ENCODE measurements around the gene ACE.
A peak's percentile ranks its signal among the peaks of the same experiment; 100 is the strongest.

Gene ACE

DNA sequence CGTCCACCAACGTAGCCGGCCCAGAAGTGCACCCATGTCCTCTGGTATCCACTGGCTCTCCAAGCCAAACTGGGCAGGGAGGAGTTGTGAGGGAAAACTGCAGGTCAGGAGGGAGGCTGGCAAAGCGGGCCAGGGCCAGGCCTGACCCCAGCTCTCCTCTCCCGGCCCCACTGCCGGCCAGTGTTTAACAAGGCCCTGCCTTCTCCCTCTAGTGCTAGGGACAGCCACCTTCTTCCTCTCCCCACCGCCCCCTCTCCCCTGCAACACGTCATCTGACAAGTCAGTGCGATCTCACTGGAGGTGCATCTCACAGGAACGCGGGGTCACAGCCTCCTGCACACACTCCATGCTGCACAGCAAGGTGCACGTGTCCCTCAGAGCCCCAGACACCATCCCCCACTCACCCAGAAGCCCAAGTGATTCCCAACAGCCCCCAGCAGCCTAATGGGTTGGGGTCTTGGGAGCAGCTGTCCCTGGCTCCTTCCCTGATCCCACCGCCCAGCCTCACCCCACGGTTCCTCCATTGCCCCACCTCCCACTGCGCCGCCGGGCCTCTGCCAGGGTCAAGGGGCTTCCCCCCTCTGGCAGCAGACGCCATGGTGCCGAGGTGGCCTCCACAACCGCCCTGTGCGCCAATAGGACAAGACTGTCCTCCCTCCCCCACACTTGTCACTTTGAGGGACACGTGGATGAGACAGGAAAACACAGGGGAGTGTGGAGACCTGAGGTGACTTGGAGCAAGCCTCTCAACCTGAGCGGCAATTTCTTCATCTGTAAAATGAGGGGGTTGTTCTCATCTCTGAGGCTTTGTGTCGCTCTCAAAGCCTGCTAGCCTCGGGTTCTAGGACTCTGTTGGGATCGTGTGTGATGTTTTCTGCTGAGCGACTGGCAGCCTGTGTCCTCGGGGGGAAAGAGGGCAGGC lies 1.1 kb upstream of the ACE start:
- DNase-seq, result no peak

DNA sequence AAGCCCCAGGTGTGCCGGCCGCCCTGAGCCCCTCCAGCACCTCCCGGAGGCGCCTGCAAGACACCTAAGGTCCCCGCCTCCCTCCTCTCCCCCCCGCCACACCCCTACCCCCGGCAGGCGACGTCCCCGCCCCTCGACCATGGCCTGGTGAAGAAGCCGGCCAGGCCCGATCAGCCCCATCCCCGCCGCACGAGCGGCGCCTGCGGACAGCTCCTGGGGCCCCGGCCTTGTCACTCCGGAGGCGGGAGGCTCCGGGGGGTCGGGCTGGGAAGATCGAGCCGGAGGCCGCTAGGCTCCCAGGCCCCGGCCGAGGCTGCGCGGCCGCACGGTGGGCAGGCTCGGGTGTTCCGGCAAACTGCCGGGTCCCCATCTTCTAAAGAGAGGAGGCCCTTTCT lies 405 bp upstream of the ACE start:
- peak; percentile 15 for DNase-seq

DNA sequence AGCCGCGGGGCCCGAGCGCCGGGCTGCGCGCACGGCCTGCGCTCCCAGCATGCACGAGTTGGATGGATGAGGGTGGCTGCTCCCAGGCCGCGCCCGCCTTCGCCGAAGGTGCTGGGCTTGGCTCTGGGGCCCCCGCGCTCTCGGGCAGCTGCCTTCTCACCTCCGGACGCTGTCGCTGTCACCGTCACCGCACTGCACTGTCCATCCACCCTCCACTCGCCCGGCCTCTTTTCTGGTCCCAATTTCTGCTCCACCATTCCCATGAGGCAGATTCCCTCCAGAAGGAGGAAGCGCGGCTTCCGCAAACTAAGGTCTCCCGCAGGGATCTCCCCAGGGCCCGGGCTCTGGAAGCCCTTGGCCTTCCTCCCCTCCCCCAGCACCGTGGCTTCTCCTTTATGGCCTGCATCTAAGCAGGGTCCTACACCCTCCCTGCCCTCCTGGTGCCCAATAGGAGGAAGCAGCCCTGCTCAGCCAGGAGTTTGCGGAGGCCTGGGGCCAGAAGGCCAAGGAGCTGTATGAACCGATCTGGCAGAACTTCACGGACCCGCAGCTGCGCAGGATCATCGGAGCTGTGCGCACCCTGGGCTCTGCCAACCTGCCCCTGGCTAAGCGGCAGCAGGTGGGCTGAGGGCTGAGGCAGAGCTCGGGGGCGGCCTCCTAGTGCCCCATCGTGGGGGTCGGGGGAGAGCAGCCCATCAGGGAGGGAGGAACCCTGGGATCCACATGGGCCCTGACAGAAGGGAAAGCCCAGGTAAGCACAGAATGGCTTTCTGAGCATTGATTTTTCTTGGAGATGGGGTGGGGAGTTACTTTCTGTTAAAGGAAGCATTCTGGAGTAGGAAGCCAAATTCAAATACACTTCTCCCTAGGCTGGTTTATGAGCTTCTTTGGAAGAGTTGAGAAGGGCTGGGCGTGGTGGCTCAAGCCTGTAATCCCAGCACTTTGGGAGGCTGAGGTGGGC lies 899 bp downstream of the ACE start:
- DNase-seq, result no peak

- peak; percentile 84 for DNase-seq
Measured at GRCh38 chr17:63478814-63479494, 2.1 kb downstream of the ACE start.

- DNase-seq, result no peak
Measured at GRCh38 chr17:63479495-63480184, 2.8 kb downstream of the ACE start.

DNA sequence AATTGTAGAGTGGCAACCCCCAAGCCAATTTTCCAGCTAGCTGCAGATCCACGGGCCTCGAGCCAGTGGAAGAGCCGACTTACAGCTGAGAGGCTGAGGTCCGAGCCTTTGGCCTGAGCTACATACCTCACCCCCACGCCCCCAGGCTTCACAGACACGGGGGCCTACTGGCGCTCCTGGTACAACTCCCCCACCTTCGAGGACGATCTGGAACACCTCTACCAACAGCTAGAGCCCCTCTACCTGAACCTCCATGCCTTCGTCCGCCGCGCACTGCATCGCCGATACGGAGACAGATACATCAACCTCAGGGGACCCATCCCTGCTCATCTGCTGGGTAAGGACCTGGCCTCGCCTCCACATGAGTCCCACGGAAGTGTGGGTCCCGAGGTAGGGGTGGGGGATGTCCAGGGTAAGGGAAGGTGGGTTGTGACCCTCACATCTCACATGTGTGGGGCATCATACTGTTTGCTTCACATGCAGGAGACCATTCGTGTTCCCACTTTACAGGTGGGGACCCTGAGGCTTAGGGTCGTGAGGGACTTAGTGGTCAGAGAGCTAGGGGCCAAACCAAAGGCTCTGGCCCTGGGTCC lies 3.4 kb downstream of the ACE start:
- DNase-seq, result no peak

GRCh38 chr17:63480826-63481487 lies 4.1 kb downstream of the ACE start:
- DNase-seq, result no peak

GRCh38 chr17:63481488-63481870 lies 4.6 kb downstream of the ACE start:
- DNase-seq, result no peak

DNA sequence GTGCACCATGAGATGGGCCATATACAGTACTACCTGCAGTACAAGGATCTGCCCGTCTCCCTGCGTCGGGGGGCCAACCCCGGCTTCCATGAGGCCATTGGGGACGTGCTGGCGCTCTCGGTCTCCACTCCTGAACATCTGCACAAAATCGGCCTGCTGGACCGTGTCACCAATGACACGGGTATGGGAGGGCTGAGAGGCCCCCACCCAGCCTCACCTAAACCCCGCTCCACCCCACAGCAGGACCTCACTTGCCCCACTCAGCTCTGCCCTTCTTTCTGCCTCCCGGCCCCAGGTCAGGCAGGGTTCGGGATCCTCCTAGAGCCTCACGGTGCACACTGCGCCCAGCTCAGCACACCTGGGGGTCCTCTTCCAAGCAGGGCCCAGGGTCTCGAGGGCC lies 5.6 kb downstream of the ACE start:
- no peak for DNase-seq

DNA sequence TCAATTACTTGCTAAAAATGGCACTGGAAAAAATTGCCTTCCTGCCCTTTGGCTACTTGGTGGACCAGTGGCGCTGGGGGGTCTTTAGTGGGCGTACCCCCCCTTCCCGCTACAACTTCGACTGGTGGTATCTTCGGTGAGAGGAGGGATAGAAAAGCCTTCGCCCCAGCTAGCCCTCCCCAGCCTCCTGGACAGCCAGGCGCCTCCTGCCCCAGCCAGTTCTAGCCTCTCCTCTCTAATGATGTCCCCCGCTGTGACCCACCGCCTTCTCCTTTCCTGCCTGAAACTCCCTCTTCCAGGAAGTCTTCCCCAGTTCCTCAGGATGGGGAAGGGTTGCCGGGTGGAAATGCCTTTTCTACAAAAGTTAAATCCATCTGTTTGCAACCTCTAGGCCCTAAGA lies 6.2 kb downstream of the ACE start:
- DNase-seq, result no peak

- no peak for DNase-seq
Measured at GRCh38 chr17:63483655-63484575, 7.1 kb downstream of the ACE start.

DNA sequence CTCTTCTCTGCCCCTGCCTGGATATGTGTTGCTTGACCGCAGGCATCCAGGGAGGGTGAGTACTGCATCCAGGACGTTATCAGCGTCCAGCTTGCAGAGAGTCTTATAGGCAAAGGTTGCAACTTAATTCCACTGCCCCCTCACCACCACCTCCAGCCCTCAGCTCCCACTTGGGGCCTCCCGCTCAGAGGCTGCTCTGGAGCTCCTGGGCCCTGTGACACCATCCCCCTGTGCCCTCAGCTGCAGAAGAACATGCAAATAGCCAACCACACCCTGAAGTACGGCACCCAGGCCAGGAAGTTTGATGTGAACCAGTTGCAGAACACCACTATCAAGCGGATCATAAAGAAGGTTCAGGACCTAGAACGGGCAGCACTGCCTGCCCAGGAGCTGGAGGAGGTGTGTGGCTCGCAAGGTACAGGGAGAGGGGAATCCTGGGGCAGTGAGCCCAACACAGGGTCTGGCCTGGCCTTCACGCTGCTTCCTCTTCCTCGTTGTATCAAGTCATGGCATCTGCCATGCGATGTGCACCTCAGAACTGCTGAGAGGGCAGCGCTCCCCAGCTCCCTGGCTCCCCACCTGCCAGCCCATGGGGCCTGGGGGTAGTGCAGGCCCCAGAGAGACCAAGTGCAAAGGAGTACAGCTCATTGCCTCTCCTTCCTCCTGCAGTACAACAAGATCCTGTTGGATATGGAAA lies 9.6 kb downstream of the ACE start:
- DNase-seq, result no peak

DNA sequence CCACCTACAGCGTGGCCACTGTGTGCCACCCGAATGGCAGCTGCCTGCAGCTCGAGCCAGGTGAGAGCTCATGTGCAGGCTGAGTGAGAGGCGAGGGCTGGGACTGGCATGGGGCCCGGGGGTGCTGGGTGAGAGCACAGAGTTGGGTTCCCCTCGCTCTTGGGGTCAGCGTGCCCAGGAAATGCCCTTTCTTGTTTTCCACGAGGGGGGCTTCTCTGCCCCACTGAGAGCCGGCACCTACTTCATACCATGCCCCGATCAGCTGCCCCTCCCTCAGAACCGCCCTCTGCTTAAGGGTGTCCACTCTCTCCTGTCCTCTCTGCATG lies 10.1 kb downstream of the ACE start:
- no peak for DNase-seq

GRCh38 chr17:63488851-63489250 lies 12.0 kb downstream of the ACE start:
- DNase-seq, result no peak

DNA sequence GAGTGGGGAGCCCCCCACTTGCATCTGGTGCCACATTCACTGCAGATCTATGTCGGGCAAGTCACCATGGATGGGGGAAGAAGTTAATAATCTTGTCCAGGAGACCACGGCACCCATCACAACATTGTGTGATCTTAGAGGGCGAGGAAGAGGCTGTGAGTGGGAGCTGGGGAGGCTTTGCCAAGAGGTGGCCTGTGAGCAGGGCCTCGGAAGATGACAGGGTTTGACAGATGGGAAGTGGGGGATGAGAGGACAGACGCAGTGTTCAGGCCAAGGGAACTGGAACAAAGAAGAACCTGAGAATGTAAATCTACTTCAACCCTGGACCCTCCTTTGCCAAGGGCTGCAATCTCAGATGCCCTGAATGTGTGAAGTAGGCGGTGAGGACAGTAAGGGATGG lies 12.4 kb downstream of the ACE start:
- no peak for DNase-seq

- no peak for DNase-seq
Measured at GRCh38 chr17:63490329-63490728, 13.5 kb downstream of the ACE start.

DNA sequence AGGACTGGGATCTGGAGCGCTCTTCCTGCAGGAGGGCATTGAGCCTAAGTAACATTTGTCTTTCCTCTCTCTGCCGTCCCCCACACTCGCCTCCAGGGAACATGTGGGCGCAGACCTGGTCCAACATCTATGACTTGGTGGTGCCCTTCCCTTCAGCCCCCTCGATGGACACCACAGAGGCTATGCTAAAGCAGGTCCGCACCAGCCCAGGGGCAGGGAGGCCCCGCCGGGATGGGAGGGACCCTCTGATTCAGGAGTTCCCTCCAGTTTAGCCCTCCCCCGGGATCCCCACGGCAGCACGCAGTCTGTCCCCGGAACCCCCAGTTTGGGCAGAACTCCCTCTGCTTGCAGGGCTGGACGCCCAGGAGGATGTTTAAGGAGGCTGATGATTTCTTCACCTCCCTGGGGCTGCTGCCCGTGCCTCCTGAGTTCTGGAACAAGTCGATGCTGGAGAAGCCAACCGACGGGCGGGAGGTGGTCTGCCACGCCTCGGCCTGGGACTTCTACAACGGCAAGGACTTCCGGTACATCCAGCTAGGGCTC lies 14.1 kb downstream of the ACE start:
- DNase-seq, result no peak

DNA sequence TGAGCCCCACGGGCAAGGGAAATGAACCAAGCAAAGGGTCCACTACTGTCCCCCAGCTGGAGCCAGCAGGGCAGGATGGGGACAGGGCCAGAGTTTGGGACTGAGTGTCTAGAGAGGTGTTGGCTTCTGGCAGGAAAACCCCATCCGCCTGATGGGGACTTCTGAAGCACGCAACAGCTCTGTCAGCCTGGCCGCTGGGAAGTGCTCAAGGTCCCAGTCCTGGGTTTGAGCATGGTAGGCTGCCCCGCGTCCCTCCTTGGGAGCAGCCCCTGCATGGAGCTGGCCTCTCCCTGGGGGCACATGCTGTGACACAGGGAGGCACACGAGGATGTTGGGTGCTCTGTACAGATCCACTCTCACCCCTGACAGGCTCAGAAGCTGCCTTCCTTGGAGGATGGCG lies 14.6 kb downstream of the ACE start:
- DNase-seq, result no peak

DNA sequence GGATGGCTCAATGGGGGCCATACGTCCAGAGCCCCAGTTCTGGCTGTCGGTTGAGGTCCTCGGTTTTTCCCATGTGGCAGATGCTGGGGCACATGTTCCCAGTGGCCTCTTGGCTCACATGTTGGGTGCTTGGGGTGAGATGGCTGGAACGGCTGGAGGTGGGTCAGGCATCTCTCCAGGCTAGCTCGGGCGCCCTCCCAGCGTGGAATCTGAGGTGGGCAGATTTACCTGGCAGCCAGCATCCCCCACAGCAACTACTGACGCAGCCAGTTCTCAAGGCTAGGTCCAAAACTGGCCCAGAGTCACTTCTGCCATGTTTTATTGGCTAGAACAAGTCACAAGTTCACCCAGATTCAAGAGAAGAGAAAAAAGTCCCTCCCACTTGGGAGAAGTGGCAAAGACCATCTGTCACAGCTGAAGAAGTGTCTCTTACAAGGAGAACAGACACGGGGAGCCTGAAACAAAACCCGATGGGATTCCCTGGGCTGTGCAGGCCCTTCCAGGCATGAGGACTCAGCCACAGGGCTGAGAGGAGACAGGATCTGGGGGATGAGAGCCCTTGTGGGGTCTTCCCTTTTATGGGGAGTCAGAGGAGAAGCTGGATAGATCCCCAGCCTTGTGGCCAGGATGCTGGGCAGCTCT lies 15.2 kb downstream of the ACE start:
- DNase-seq, result no peak
